ENCODE results near the gene ECEL1.
"Not testable (repeated sequence)": the region's sequence is repeated elsewhere in the genome, so short reads cannot be mapped to it uniquely, and the experiment has no call there.

Gene ECEL1

DNA sequence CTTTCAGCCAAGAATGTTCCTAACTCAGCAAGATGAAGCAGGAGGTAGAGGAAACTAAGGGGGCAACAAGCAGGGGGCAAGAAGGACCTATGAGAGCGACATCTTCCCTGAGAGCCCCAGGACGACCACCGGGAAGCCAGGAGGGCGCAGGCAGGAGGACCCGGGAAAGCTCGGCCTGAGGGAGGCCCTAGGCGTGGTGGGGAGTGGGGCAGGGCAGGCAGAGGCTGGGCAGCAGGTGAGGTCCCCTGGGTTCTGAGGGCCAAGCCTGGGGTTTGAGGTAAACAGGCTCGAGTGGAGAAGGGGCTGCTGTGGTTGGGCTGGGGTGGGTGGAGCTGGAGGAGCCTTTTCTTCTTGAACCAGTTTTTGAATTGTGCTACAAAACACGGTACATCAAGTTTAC lies 33.0 kb downstream of the ECEL1 start:
- no peak overlapping the region for H3K4me3 ChIP-seq (replicated peaks in 1 of 2; ENCODE audit: low read depth in 2 of 2, low read length in 2 of 2)
- DNase-seq (ENCODE audit: low read depth in 2 of 2), result no peak
- TF ChIP-seq, protein P1, sequence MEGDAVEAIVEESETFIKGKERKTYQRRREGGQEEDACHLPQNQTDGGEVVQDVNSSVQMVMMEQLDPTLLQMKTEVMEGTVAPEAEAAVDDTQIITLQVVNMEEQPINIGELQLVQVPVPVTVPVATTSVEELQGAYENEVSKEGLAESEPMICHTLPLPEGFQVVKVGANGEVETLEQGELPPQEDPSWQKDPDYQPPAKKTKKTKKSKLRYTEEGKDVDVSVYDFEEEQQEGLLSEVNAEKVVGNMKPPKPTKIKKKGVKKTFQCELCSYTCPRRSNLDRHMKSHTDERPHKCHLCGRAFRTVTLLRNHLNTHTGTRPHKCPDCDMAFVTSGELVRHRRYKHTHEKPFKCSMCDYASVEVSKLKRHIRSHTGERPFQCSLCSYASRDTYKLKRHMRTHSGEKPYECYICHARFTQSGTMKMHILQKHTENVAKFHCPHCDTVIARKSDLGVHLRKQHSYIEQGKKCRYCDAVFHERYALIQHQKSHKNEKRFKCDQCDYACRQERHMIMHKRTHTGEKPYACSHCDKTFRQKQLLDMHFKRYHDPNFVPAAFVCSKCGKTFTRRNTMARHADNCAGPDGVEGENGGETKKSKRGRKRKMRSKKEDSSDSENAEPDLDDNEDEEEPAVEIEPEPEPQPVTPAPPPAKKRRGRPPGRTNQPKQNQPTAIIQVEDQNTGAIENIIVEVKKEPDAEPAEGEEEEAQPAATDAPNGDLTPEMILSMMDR (IDR thresholded peaks at IDR 0.05; ENCODE audit: low read depth, low read length), result no peak

DNA sequence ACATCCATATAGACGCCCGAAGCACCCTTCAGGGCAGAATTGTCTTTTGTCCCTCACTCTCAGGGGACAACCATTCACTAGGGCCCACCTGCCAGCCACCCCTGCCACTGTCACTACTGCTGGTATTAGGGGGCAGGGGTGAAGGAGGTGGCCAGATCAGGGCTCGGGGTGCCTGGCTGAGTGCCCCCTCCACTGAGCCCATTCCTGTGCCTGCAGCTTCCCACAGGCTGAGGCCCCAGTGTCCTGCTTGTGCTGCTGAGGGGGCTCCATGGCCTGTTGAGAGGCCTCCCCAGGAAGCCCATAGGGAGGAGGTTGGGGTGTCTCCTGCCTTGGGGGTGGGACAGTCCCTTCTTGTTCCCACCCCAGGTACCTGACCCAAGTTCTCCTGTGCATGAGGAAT lies 36.0 kb downstream of the ECEL1 start:
- not testable (repeated sequence) for DNase-seq (ENCODE audit: low read depth in 2 of 2); H3K4me3 ChIP-seq (replicated peaks in 1 of 2; ENCODE audit: low read depth in 2 of 2, low read length in 2 of 2)

DNA sequence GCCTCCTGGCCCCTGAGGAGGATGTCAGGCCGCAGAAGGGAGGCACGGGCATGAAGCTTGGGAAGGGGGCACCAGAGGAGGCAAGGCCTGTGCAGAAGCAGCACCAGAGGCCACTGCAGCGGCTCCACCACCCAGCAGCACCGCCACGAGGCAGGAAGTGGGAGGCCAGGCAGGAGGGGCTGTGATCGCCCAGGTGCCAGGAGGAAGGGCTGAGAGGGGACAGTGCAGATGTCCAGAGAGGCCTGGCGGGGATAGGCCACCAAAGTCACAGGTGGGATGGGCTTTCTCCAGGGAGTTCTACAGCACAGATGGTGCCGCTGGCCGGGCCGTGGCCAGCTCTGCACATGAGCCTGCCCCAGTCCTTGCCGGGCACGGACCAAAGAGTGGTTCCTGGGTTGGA lies 37.7 kb downstream of the ECEL1 start:
- TF ChIP-seq, protein P1 (IDR thresholded peaks at IDR 0.05; ENCODE audit: low read depth, low read length), result no peak
- no peak for DNase-seq (ENCODE audit: low read depth in 2 of 2)
- no peak overlapping the region for H3K4me3 ChIP-seq (replicated peaks in 1 of 2; ENCODE audit: low read depth in 2 of 2, low read length in 2 of 2)

DNA sequence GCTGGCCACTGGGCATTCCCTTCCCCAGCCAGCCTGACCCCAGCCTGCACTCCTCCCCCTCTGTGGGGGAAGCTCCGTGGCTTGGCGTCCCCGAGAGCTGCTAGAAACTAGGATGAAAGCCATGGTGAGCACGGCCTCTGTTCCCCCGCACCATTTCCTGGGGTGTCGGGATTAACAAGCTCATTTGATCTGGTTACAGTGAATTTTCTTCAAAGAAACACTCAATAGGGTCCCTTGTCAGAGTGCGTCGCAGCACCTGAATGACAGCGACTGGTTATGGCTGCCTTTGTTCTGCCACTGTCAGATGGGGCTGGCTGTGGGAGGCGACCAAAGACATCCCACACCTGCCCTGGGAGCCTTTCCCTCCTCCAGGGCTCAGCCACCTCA lies 39.3 kb downstream of the ECEL1 start:
- DNase-seq (ENCODE audit: low read depth in 2 of 2), result no peak
- TF ChIP-seq, protein P1 (IDR thresholded peaks at IDR 0.05; ENCODE audit: low read depth, low read length), result no peak
- no peak overlapping the region for H3K4me3 ChIP-seq (replicated peaks in 1 of 2; ENCODE audit: low read depth in 2 of 2, low read length in 2 of 2)

DNA sequence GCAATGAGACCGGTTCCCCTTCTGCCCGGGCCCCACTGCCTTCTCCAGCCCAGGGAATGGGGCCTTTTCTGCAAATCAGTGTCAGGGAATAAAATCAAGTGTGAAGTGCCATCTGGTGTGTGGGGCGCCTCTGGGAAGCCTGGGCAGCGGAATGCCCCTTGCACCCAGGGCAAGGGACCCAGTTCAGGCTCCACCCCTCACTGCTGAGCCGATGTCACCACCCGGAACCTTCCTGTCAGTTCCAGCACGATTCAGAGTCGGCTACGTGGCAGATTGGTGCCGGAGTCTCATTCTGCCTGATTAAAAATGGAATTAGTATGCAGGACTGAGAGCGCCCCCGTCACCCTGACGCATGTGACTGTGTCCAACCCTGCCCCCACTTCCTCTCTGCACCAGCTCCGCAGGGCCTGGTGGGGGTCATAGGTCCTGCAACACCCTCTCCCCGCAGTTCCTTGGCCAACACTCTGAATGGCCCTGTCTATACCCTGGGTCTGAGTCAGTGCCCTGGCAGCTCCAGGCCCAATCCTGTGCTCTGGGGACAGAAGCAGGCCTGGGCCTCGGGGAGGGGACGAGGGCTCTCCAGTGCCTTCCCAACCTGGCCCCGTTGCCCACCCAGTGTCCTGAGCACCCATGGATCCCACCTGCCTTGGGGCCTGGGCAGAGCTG lies 39.9 kb downstream of the ECEL1 start:
- DNase-seq (ENCODE audit: low read depth in 2 of 2), result no peak
- H3K4me3 ChIP-seq (replicated peaks in 1 of 2; ENCODE audit: low read depth in 2 of 2, low read length in 2 of 2), result no peak overlapping the region
- TF ChIP-seq, protein P1 (IDR thresholded peaks at IDR 0.05; ENCODE audit: low read depth, low read length), result no peak

DNA sequence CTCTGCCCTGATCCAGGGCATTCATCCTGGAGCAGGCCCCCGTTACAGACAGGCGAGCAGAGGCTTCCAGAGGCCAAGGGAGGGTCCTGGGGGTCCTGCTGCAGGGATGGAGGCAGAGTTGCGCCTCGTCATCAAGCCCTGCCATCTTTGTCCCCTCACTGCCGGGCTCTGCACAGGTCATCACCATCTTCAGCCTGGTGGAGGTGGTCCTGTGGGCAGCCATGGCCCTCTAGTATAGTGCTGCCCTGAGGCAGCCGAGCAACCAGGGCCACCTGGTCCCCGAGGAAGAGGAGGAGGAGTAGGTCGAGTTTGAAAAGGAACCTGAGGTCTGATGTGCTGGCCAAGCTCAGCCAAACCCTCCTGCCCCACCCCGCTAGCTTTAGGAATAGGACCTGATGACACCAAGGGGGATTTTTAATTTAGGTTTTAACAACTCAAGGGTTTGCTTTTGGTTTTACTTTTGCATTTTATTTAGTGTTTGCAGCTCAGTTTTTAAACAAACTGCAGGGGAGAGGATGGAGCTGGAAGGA lies 40.5 kb downstream of the ECEL1 start:
- H3K4me3 ChIP-seq (replicated peaks in 1 of 2; ENCODE audit: low read depth in 2 of 2, low read length in 2 of 2), result no peak overlapping the region
- DNase-seq (ENCODE audit: low read depth in 2 of 2), result no peak
- TF ChIP-seq, protein P1 (IDR thresholded peaks at IDR 0.05; ENCODE audit: low read depth, low read length), result no peak

DNA sequence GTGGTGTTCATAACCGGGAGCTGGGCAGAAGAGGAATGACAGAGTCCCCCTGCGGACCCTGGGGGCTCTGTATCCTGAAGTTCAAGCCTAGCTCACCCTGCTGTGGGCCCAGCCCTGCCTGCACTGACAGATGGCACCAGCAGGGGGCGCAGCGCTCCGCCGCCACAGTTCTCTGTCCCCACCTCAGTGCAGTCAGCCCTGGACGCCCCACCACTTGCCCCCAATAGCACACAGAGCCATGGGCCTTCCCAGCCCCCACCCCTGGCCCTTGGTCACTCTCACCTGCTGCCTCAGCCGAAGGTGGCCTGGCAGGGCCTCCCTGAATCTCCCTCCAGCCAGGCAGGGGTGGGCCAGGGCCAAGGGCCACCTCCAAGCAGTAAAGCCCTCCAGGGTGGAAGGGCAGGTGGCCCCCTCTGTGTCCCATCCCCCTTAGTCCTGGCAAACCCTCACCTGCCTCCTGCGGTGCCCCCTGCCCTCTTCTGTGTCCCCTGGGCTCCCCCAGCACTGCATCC lies 41.3 kb downstream of the ECEL1 start:
- TF ChIP-seq, protein P1 (IDR thresholded peaks at IDR 0.05; ENCODE audit: low read depth, low read length), result peak; percentile 42
- H3K4me3 ChIP-seq (replicated peaks in 1 of 2; ENCODE audit: low read depth in 2 of 2, low read length in 2 of 2); DNase-seq (ENCODE audit: low read depth in 2 of 2): not testable (repeated sequence)

DNA sequence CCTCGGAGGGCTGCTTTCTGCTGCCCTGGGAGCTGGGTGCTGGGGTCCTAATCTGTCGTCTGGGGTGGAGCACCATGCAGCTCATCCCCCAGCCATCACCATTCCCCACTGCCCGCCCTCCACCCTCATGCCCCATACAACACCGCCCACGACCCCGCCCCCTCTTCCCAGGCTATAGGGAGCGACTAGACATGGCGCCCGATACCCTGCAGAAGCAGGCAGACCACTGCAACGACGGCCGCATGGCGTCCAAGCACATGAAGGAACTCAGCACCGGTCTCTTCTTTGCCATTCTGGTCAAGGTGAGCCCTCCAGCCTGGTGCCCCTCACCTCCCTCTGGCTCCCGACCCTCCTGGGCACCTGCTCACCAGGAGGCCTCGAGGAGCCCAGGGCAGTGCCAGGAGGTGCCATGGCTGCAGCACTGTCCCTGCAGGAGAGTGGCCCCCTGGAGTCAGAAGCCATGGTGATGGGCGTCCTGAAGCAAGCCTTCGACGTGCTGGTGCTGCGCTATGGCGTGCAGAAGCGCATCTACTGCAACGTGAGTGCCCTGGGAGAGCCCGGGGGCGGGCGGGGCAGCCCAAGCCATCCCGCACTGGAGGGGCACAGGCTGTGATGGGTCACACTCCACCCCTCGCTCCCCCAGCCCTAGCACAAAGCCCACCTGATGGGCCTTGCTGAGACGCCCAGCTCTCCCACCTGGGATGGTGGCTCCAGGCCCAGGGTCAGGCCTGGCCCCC lies 42.3 kb downstream of the ECEL1 start:
- not testable (repeated sequence) for DNase-seq (ENCODE audit: low read depth in 2 of 2); H3K4me3 ChIP-seq (replicated peaks in 1 of 2; ENCODE audit: low read depth in 2 of 2, low read length in 2 of 2)

Measured in cardiac fibroblast (primary cell).